Caco-2 (cell line): ENCODE results near the gene CEP57L1. TPM values are rescaled to one million over a fixed set of nuclear protein-coding genes. Genes with fewer than 3 reads are reported as not detected.

Source experiments
- BruUV-seq: library from RNA; stranded (reverse); fragments of 400-500 nt; replicated peaks from 2 replicates; lab custom pipeline; 2021; lab: Mats Ljungman, UMichigan
- CTCF ChIA-PET: fragments of 300-600 bp; sonication (Branson Sonifier 250); formaldehyde crosslinking; loops from one replicate; lab custom pipeline; 2022; ENCODE audit warnings: antibody characterized with exemption; lab: Charles Lee
- POLR2A ChIA-PET: fragments of 300-600 bp; sonication (Branson Sonifier 250); formaldehyde crosslinking; loops from one replicate; lab custom pipeline; 2022; ENCODE audit warnings: antibody characterized with exemption; lab: Charles Lee
- DNase-seq, 2 experiments: peaks; one replicate each; pipeline versions ENCODE4 v3.0.0 to v3.0.0-alpha.2; 2020 to 2022
- H3K27me3 ChIP-seq: replicated peaks from 2 replicates; pipeline ENCODE4 v1.6.0; 2011; ENCODE audit warnings: low read length; ENCODE audit not compliant: control insufficient read depth, insufficient read depth
- H3K36me3 ChIP-seq: 2 replicates; pipeline ENCODE4 v1.5.1; 2011; ENCODE audit warnings: low read length; ENCODE audit not compliant: control insufficient read depth, insufficient read depth
- H3K4me1 ChIP-seq: fragments of 250-450 bp; sonication (Bioruptor Pico); 2 replicates; pipeline ENCODE4 v1.5.1; 2020; ENCODE audit warnings: mild to moderate bottlenecking
- H3K4me3 ChIP-seq: 2 replicates; pipeline ENCODE4 v1.5.1; 2011; ENCODE audit warnings: low read depth, mild to moderate bottlenecking, control low read depth, low read length
- H3K9me3 ChIP-seq: fragments of 250-450 bp; sonication (Bioruptor Pico); 2 replicates; pipeline ENCODE4 v1.5.1; 2020; ENCODE audit warnings: mild to moderate bottlenecking, moderate library complexity
- H3K27ac Mint-ChIP-seq: one replicate; pipeline ENCODE4 v1.8.0; 2022; ENCODE audit warnings: mixed read lengths; ENCODE audit not compliant: unreplicated experiment
- H3K27me3 Mint-ChIP-seq: one replicate; pipeline ENCODE4 v1.8.0; 2022; ENCODE audit warnings: mixed read lengths; ENCODE audit not compliant: insufficient read depth, unreplicated experiment
- H3K36me3 Mint-ChIP-seq: one replicate; pipeline ENCODE4 v1.8.0; 2022; ENCODE audit warnings: mild to moderate bottlenecking, mixed read lengths; ENCODE audit not compliant: insufficient read depth, unreplicated experiment
- H3K4me1 Mint-ChIP-seq: one replicate; pipeline ENCODE4 v1.8.0; 2022; ENCODE audit warnings: low read depth, mixed read lengths; ENCODE audit not compliant: unreplicated experiment
- H3K4me3 Mint-ChIP-seq: one replicate; pipeline ENCODE4 v1.8.0; 2022; ENCODE audit warnings: mild to moderate bottlenecking, moderate library complexity, mixed read lengths; ENCODE audit not compliant: unreplicated experiment
- H3K9me3 Mint-ChIP-seq: one replicate; pipeline ENCODE4 v1.8.0; 2022; ENCODE audit warnings: mixed read lengths; ENCODE audit not compliant: unreplicated experiment
- CTCF ChIP-seq, 2 experiments: fragments of 200-600 bp in 1 of 2; IDR thresholded peaks; 1 replicate in 1 of 2; 2 replicates in 1 of 2; pipeline versions ENCODE4 v1.5.1 to v1.8.0; 2011 to 2022; ENCODE audit warnings: antibody characterized with exemption in 1 of 2, control low read depth in 1 of 2, inconsistent platforms in 1 of 2, low read depth in 1 of 2, low read length in 1 of 2, mild to moderate bottlenecking in 1 of 2, moderate library complexity in 1 of 2; ENCODE audit not compliant: insufficient read depth in 1 of 2, severe bottlenecking in 1 of 2, unreplicated experiment in 1 of 2
- intact Hi-C: fragments of 100-400 bp; cut with micrococcal nuclease; formaldehyde crosslinking; loops from one replicate; pipeline ENCODE4 v1.10.0; 2022; ENCODE audit not compliant: unreplicated experiment
- total RNA-seq: library from RNA; stranded (reverse); gene quantifications from 2 replicates; pipeline ENCODE4 v1.2.3, GENCODE V29; 2022

The CEP57L1 gene
- total RNA-seq, 1 experiment from 2014 or later = 12.7 TPM

GRCh38 chr6:109184638-109185037 lies 89.3 kb downstream of the CEP57L1 start:
- Histone ChIP-seq H3K9me3 (no peaks in the 10 kb centered on the region), H3K4me3 (no peak overlapping the region), H3K36me3 (no peaks in the 10 kb centered on the region), H3K27me3 (no peaks in the 10 kb centered on the region), H3K4me1 (no peaks in the 10 kb centered on the region)
- Mint-ChIP-seq H3K36me3 (no peaks in the 10 kb centered on the region), H3K4me3 (no peak overlapping the region), H3K4me1 (peaks cover 7% of the 10 kb centered on the region), H3K9me3 (no peaks in the 10 kb centered on the region), H3K27ac (no peak overlapping the region), H3K27me3 (peaks cover 3% of the 10 kb centered on the region)
- CTCF ChIA-PET = interaction anchor here (1.5 kb wide), 1 partner anchor 16 kb away, joined by 3 read pairs; no protein-coding TSS in a partner anchor
- intact Hi-C loops = loop anchor here (5.0 to 10.0 kb wide), 2 partner anchors 108 to 260 kb away; partner anchors contain the start of genes PPIL6 and SMPD2
- POLR2A ChIA-PET = no interaction called here
- no peak for DNase-seq
- TF ChIP-seq CTCF (IDR thresholded peaks at IDR 0.05; ENCODE audit: insufficient read depth in 1 of 2, low read depth in 1 of 2, low read length in 1 of 2, severe bottlenecking in 1 of 2, unreplicated experiment in 1 of 2) = no peak
- no TSS peak for BruUV-seq

- H3K9me3 Mint-ChIP-seq = peaks cover 9% of the 10 kb centered on the region
Measured at GRCh38 chr6:109186012-109186411, 90.7 kb downstream of the CEP57L1 start.

More at GRCh38 chr6:109186012-109186411, 90.7 kb downstream of the CEP57L1 start:
- Histone ChIP-seq H3K4me3 (no peak overlapping the region), H3K4me1 (no peaks in the 10 kb centered on the region), H3K9me3 (no peaks in the 10 kb centered on the region), H3K36me3 (no peaks in the 10 kb centered on the region), H3K27me3 (no peaks in the 10 kb centered on the region)
- CTCF ChIA-PET = no interaction called here
- POLR2A ChIA-PET = no interaction called here
- Mint-ChIP-seq H3K36me3 (no peaks in the 10 kb centered on the region), H3K4me1 (peaks cover 7% of the 10 kb centered on the region), H3K27ac (no peak overlapping the region), H3K4me3 (no peak overlapping the region), H3K27me3 (peaks cover 3% of the 10 kb centered on the region)
- no peak for TF ChIP-seq CTCF (IDR thresholded peaks at IDR 0.05; ENCODE audit: insufficient read depth in 1 of 2, low read depth in 1 of 2, low read length in 1 of 2, severe bottlenecking in 1 of 2, unreplicated experiment in 1 of 2)
- no peak for DNase-seq
- intact Hi-C loops = loop anchor here (5.0 to 10.0 kb wide), 2 partner anchors 106 to 259 kb away; partner anchors contain the start of genes PPIL6 and SMPD2
- BruUV-seq = no TSS peak
